Body of pancreas (tissue), 4 donors: Measurements from ENCODE around the gene ZNF71.

Source experiments
- CTCF ChIP-seq, 7 experiments: fragments of 450-650 bp in 4 of 7; fragments of 200-600 bp in 3 of 7; sonication (generic) in 3 of 7; IDR thresholded peaks; one replicate each; pipeline ENCODE4 v1.5.1; 2016 to 2019; ENCODE audit warnings: antibody characterized with exemption in 7 of 7
- POLR2A ChIP-seq, 3 donors: fragments of 450-650 bp; IDR thresholded peaks; one replicate each; pipeline ENCODE4 v1.6.1; 2016; ENCODE audit warnings: antibody characterized with exemption in 3 of 3, mild to moderate bottlenecking in 2 of 3

DNA sequence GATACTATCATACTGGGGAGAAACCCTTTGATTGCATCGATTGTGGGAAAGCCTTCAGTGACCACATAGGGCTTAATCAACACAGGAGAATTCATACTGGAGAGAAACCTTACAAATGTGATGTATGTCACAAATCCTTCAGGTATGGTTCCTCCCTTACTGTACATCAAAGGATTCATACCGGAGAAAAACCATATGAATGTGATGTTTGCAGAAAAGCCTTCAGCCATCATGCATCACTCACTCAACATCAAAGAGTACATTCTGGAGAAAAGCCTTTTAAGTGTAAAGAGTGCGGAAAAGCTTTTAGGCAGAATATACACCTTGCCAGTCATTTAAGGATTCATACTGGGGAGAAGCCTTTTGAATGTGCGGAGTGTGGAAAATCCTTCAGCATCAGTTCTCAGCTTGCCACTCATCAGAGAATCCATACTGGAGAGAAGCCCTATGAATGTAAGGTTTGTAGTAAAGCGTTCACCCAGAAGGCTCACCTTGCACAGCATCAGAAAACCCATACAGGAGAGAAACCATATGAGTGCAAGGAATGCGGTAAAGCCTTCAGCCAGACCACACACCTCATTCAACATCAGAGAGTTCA lies 40.7 kb upstream of the ZNF71 start:
- TF ChIP-seq POLR2A (IDR thresholded peaks at IDR 0.05) = no peak
- no peak for TF ChIP-seq CTCF (IDR thresholded peaks at IDR 0.05)
